CD14-positive monocyte (primary cell): Measurements from ENCODE around the gene KIF1B. TPM values are rescaled to one million over a fixed set of nuclear protein-coding genes. Genes with fewer than 3 reads are reported as not detected.

Experiments
- DNase-seq, 3 donors: peaks; one replicate each; pipeline ENCODE4 v3.0.0-alpha.2; 2011 to 2022
- H2AFZ ChIP-seq: 2 replicates; pipeline ENCODE4 v1.6.0; 2012; ENCODE audit warnings: mild to moderate bottlenecking, low read depth, low read length, inconsistent platforms; ENCODE audit not compliant: insufficient read depth, poor library complexity, severe bottlenecking
- H3K27ac ChIP-seq, 2 donors: 1 replicate in 1 of 2; 2 replicates in 1 of 2; pipeline ENCODE4 v1.5.1; 2012 to 2013; ENCODE audit warnings: low read length in 2 of 2, control low read depth in 1 of 2, inconsistent platforms in 1 of 2, low read depth in 1 of 2, mild to moderate bottlenecking in 1 of 2
- H3K27me3 ChIP-seq, 2 donors: one replicate each; pipeline versions ENCODE4 v1.6.0 to v1.6.1; 2011 to 2013; ENCODE audit warnings: low read length in 2 of 2; ENCODE audit not compliant: control insufficient read depth in 2 of 2, insufficient read depth in 2 of 2
- H3K36me3 ChIP-seq, 2 donors: replicated peaks in 1 of 2; 1 replicate in 1 of 2; 2 replicates in 1 of 2; pipeline versions ENCODE4 v1.5.1 to v1.6.1; 2012 to 2013; ENCODE audit warnings: low read length in 2 of 2, control low read depth in 1 of 2, inconsistent platforms in 1 of 2, mild to moderate bottlenecking in 1 of 2; ENCODE audit not compliant: insufficient read depth in 2 of 2, control insufficient read depth in 1 of 2
- H3K4me1 ChIP-seq, 2 donors: 1 replicate in 1 of 2; 2 replicates in 1 of 2; pipeline versions ENCODE4 v1.5.1 to v1.6.1; 2012 to 2013; ENCODE audit warnings: low read length in 2 of 2, control low read depth in 1 of 2, inconsistent platforms in 1 of 2, mild to moderate bottlenecking in 1 of 2, moderate library complexity in 1 of 2; ENCODE audit not compliant: insufficient read depth in 2 of 2, control insufficient read depth in 1 of 2
- H3K4me2 ChIP-seq: replicated peaks from 2 replicates; pipeline ENCODE3; 2012; ENCODE audit warnings: low read length, moderate library complexity, mild to moderate bottlenecking; ENCODE audit not compliant: poor library complexity, severe bottlenecking; ENCODE audit errors: extremely low read depth
- H3K4me3 ChIP-seq, 3 experiments: fragments of 200-600 bp in 1 of 3; sonication (generic) in 1 of 3; replicated peaks in 1 of 3; 1 replicate in 2 of 3; 2 replicates in 1 of 3; pipeline ENCODE4 v1.5.1; 2011 to 2013; ENCODE audit warnings: low read length in 3 of 3, mild to moderate bottlenecking in 3 of 3, control low read depth in 2 of 3, low read depth in 2 of 3, inconsistent platforms in 1 of 3, moderate library complexity in 1 of 3
- H3K79me2 ChIP-seq: 2 replicates; pipeline ENCODE4 v1.6.0; 2012; ENCODE audit warnings: mild to moderate bottlenecking, control low read depth, inconsistent platforms, low read length, moderate library complexity; ENCODE audit not compliant: insufficient read depth
- H3K9ac ChIP-seq: 2 replicates; pipeline ENCODE4 v1.6.0; 2017; ENCODE audit warnings: low read length, mild to moderate bottlenecking; ENCODE audit not compliant: insufficient read depth, poor library complexity, severe bottlenecking
- H3K9me3 ChIP-seq, 2 donors: replicated peaks in 1 of 2; 1 replicate in 1 of 2; 2 replicates in 1 of 2; pipeline versions ENCODE4 v1.5.1 to v1.6.1; 2012 to 2013; ENCODE audit warnings: low read length in 2 of 2, control low read depth in 1 of 2; ENCODE audit not compliant: control insufficient read depth in 1 of 2, insufficient read depth in 1 of 2
- H4K20me1 ChIP-seq: 2 replicates; pipeline ENCODE4 v1.6.0; 2012; ENCODE audit warnings: mild to moderate bottlenecking, low read length, control low read depth, moderate library complexity; ENCODE audit not compliant: insufficient read depth
- H3K27ac Mint-ChIP-seq, 7 donors: one replicate each; pipeline ENCODE4 v1.8.0; 2020; ENCODE audit warnings: mild to moderate bottlenecking in 7 of 7, mixed read lengths in 7 of 7, moderate library complexity in 6 of 7, inconsistent platforms in 2 of 7
- H3K27me3 Mint-ChIP-seq, 3 donors: one replicate each; pipeline ENCODE4 v1.8.0; 2021 to 2022; ENCODE audit warnings: low read depth in 3 of 3, mild to moderate bottlenecking in 3 of 3, mixed read lengths in 3 of 3, moderate library complexity in 3 of 3, inconsistent platforms in 1 of 3
- H3K36me3 Mint-ChIP-seq, 2 donors: one replicate each; pipeline ENCODE4 v1.8.0; 2020; ENCODE audit warnings: mixed read lengths in 2 of 2, inconsistent platforms in 1 of 2, mild to moderate bottlenecking in 1 of 2
- H3K4me1 Mint-ChIP-seq: one replicate; pipeline ENCODE4 v1.8.0; 2020; ENCODE audit warnings: mild to moderate bottlenecking, mixed read lengths
- H3K4me3 Mint-ChIP-seq, 2 donors: one replicate each; pipeline ENCODE4 v1.8.0; 2020; ENCODE audit warnings: mild to moderate bottlenecking in 2 of 2, mixed read lengths in 2 of 2, moderate library complexity in 1 of 2
- H3K9me3 Mint-ChIP-seq, 7 donors: one replicate each; pipeline ENCODE4 v1.8.0; 2020 to 2022; ENCODE audit warnings: mixed read lengths in 7 of 7, mild to moderate bottlenecking in 6 of 7, moderate library complexity in 6 of 7, inconsistent platforms in 2 of 7
- CTCF ChIP-seq: fragments of 200-600 bp; IDR thresholded peaks from one replicate; pipeline ENCODE4 v1.8.0; 2022; ENCODE audit warnings: antibody characterized with exemption, mild to moderate bottlenecking
- WGBS: methylation state at CpG from one replicate; pipeline ENCODE4 v1.1.5; 2013; ENCODE audit warnings: missing lambda C conversion rate; ENCODE audit not compliant: insufficient coverage; 5-methylcytosine and 5-hydroxymethylcytosine counted together
- intact Hi-C, 2 donors: fragments of 100-400 bp; cut with micrococcal nuclease; formaldehyde crosslinking; loops; one replicate each; pipeline versions ENCODE4 v1.15.0 to v1.15.1; 2023
- polyA plus RNA-seq, 3 donors: library from polyadenylated mRNA; depleted of rRNA in 1 of 3; unstranded in 2 of 3; stranded (reverse) in 1 of 3; fragments of 300-500 nt in 2 of 3; fragments of >200 nt in 1 of 3; fragmentation: Illumina TruSeq in 2 of 3; gene quantifications; 1 replicate in 2 of 3; 2 replicates in 1 of 3; pipeline ENCODE4 v1.2.3, GENCODE V29; 2012 to 2021

Gene KIF1B
- polyA plus RNA-seq, 3 donors = 3.0 to 7.0 (median 3.3) TPM

- peaks cover 55 to 66% of the 10 kb centered on the region in 2 donors for H3K36me3 ChIP-seq
- Mint-ChIP-seq H3K9me3 (peaks cover 0 to 4% (median 0%) of the 10 kb centered on the region in 7 donors), H3K4me3 (no peak overlapping the region)
Observed at GRCh38 chr1:10402729-10403274, 192.4 kb downstream of the KIF1B start.

DNA sequence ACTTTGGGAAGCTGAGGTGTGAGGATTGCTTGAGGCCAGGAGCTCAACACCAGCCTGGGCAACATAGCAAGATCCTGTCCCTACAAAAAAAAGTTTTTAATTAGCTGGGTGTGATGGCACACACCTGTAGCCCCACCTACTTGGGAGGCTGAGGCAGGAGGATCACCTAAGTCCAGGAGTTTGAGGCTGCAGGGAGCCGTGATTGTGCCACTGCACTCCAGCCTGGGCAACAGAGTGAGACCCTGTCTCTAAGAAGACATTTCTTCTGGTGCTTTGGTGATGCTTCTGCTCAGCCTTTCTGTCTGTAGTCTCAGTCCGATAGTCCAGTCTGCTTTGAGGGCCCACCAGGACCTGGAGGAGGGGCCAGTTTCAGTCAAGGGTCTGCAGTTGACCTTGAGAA is 196.8 kb downstream of the KIF1B start:
- peak overlapping the region in 1 of 2 donors; percentile 61 for H3K27ac ChIP-seq
- peaks cover 95 to 100% of the 10 kb centered on the region in 2 donors for H3K36me3 ChIP-seq
- Mint-ChIP-seq H3K4me1 (peaks cover 4% of the 10 kb centered on the region), H3K9me3 (no peaks in the 10 kb centered on the region), H3K27ac (peak overlapping the region in 4 of 7 donors; percentile 33 to 85 (median 71)), H3K27me3 (no peaks in the 10 kb centered on the region), H3K4me3 (no peak overlapping the region), H3K36me3 (peaks cover 85 to 98% of the 10 kb centered on the region in 2 donors)
- peaks cover 96% of the 10 kb centered on the region for H3K79me2 ChIP-seq
- H3K4me2 ChIP-seq = no peak overlapping the region
- WGBS = 96% methylated on average over 2 of the region's 2 CpGs
- no peak for TF ChIP-seq CTCF
- no peaks in the 10 kb centered on the region for H3K9me3 ChIP-seq
- H4K20me1 ChIP-seq = peaks cover 79% of the 10 kb centered on the region
- no peaks in the 10 kb centered on the region for H3K27me3 ChIP-seq
- H3K4me3 ChIP-seq = no peak overlapping the region
- no peak overlapping the region for H2AFZ ChIP-seq
- H3K4me1 ChIP-seq = no peaks in the 10 kb centered on the region
- DNase-seq = no peak
- no peak overlapping the region for H3K9ac ChIP-seq
- intact Hi-C loops = no loop called here

More at GRCh38 chr1:10402729-10403274, 192.4 kb downstream of the KIF1B start:
- 99% methylated on average over 7 of the region's 9 CpGs for WGBS
- H3K27ac ChIP-seq = peak overlapping the region in 1 of 2 donors; percentile 59
- no peaks in the 10 kb centered on the region for H3K27me3 Mint-ChIP-seq
- H3K9me3 ChIP-seq = no peaks in the 10 kb centered on the region
- H3K4me1 Mint-ChIP-seq = peaks cover 28% of the 10 kb centered on the region
- H3K9ac ChIP-seq = no peak overlapping the region
- TF ChIP-seq CTCF = no peak
- DNase-seq = no peak
- H3K4me1 ChIP-seq = peaks cover 24 to 30% of the 10 kb centered on the region in 2 donors
- no peak overlapping the region for H3K4me3 ChIP-seq
- H3K27me3 ChIP-seq = no peaks in the 10 kb centered on the region
- H4K20me1 ChIP-seq = peaks cover 74% of the 10 kb centered on the region
- H3K36me3 Mint-ChIP-seq = peaks cover 54 to 68% of the 10 kb centered on the region in 2 donors
- H3K27ac Mint-ChIP-seq = peak overlapping the region in 4 of 7 donors; percentile 4 to 75 (median 52)
- no peak overlapping the region for H3K4me2 ChIP-seq
- peaks cover 93% of the 10 kb centered on the region for H3K79me2 ChIP-seq
- intact Hi-C loops = no loop called here
- H2AFZ ChIP-seq = no peak overlapping the region
